Pericardium fibroblast (primary cell): ENCODE results near the gene CNDP2. TPM values are rescaled to one million over a fixed set of nuclear protein-coding genes. Genes with fewer than 3 reads are reported as not detected.

Experiments
- total RNA-seq: library from RNA; depleted of rRNA; stranded (reverse); fragments of >200 nt; gene quantifications from 2 replicates; pipeline ENCODE4 v1.2.3, GENCODE V29; 2015

CNDP2 gene
- total RNA-seq = 36.2 and 48.2 TPM in 2 replicates

DNA sequence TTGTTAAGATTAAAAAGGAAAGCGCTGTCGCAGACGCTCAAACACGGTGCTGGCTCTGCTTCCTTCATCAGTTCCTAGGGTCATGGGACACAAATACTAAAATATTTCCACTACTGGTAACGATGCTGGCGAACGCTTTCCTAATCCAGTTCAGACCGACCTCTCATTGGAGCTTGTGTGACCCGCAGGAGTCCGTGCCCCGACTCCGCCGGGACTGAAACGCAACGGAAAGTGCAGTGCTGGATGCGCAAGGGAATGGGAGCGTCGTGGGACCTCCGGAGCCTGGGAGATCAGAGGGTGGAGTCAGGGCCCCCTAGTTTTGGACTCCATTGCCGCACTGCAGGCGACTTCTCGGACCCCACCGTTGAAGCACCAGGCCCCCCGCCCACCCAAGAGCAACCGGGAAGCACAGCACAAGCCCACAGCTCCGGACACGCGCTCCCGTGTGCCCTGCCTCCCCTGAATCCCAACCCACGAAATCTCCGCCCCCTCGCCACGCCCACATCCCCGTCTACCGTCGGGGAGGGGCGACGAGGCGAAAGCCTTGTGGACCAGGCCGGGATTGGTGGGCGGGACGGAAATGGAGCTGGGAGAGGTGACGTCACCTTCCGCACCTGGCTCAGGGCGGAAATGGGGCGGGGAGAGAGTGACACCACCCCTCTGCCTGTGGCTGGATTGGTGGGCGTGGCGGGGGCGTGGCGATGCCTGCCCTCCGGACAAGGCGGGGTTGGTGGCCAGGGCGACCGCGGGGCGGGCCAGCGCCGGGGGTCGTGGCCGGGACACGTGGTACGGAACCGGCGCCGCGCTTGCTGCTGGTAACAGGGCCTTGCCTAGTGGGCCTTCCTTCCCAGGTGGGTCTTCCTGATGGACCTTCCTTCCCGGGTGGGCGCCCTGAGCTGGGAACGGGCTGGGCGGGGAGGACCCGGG is at the start of gene CNDP2:
CNDP2 (plus strand) TSS at position 783 of the 927 bp plus-strand sequence. CDS start 3,611 bp downstream, outside the sequence.

GRCh38 chr18:74457043-74457724 is 39.0 kb upstream of the CNDP2 start, which contains the start of gene DIPK1C:
Gene DIPK1C (minus strand): TSS chr18:74457308. CDS start chr18:74457259, 49 bp downstream.

DNA sequence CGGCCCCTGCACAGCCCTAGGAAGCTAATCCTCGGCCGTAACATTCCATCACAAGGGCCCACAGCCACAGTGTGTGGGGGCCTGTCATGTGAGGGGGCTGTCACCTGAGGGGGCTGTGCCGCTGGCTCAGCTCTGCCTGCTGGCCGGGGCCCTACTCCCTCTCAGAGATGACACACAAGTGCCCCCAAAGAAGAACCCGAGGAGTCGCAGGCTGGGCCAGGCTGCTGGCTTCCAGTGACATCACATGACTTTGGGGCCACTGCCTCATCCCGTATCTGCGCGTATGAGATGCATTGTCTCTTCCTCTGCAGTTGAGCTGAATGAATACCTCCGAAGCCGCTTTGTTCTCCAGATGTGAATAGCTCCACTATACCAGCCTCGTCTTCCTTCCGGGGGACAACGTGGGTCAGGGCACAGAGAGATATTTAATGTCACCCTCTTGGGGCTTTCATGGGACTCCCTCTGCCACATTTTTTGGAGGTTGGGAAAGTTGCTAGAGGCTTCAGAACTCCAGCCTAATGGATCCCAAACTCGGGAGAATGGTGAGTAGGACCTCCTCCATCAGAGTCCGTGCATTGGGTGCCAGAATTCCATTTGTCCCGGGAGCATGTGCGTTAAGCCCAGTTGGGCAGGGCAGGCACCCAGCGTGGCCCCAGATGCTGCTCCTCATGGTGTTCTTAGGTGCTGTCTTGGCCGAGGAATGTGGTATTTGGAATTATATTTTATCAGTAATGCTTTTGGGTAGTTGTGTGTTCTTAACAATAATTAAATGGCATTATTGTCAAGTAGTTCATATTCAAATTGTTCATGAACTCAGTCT is 38.2 kb downstream of the CNDP2 start, which contains the start of gene CNDP1:
CNDP1 (plus strand) TSS at position 351 of the 820 bp plus-strand sequence; CDS start at position 519, 168 bp downstream.

Other genes with a start within 250 kb of the CNDP2 start
- 160 and 173 TPM in 2 replicates for gene CYB5A, start 204.4 kb upstream of the CNDP2 start, total RNA-seq
- gene C18orf63, start 180.5 kb upstream of the CNDP2 start, total RNA-seq = not detected in 2 replicates
- not detected in 2 replicates for gene DIPK1C, start 39.1 kb upstream of the CNDP2 start, total RNA-seq
- not detected in 2 replicates for gene CNDP1, start 38.1 kb downstream of the CNDP2 start, total RNA-seq
- 4.3 and 5.3 TPM in 2 replicates for gene ZNF407, start 101.5 kb downstream of the CNDP2 start, total RNA-seq